Natural killer cell (primary cell): ENCODE results near the gene HSD17B3. TPM values are rescaled to one million over a fixed set of nuclear protein-coding genes. Genes with fewer than 3 reads are reported as not detected.

Experiments
- ATAC-seq, 3 donors: fragments of 150-1000 bp in 2 of 3; fragments of 200-7000 bp in 1 of 3; cut with Tn5 transposase; 1 replicate in 1 of 3; 2 replicates in 2 of 3; pipeline ENCODE4 v1.10.0; 2021; ENCODE audit warnings: mild to moderate bottlenecking in 2 of 3, moderate library complexity in 2 of 3
- DNase-seq, 2 donors: peaks; one replicate each; pipeline versions ENCODE4 v3.0.0 to v3.0.0-alpha.2; 2013 to 2021; ENCODE audit warnings: mixed read lengths in 1 of 2
- H3K27ac ChIP-seq: one replicate; pipeline ENCODE4 v1.5.1; 2013; ENCODE audit warnings: mild to moderate bottlenecking, low read length
- H3K27me3 ChIP-seq: one replicate; pipeline ENCODE4 v1.6.1; 2013; ENCODE audit warnings: low read length; ENCODE audit not compliant: control insufficient read depth, insufficient read depth
- H3K36me3 ChIP-seq: one replicate; pipeline ENCODE4 v1.6.1; 2013; ENCODE audit warnings: low read length; ENCODE audit not compliant: control insufficient read depth, insufficient read depth
- H3K4me1 ChIP-seq: one replicate; pipeline ENCODE4 v1.6.1; 2013; ENCODE audit warnings: low read length; ENCODE audit not compliant: control insufficient read depth, insufficient read depth
- H3K4me3 ChIP-seq: one replicate; pipeline ENCODE4 v1.5.1; 2013; ENCODE audit warnings: low read length
- H3K9me3 ChIP-seq: one replicate; pipeline ENCODE4 v1.6.1; 2013; ENCODE audit warnings: low read length; ENCODE audit not compliant: control insufficient read depth, insufficient read depth
- H3K27ac Mint-ChIP-seq, 2 donors: one replicate each; pipeline ENCODE4 v1.8.0; 2022; ENCODE audit warnings: mild to moderate bottlenecking in 2 of 2, mixed read lengths in 2 of 2, moderate library complexity in 1 of 2
- H3K27me3 Mint-ChIP-seq, 2 donors: one replicate each; pipeline ENCODE4 v1.8.0; 2022; ENCODE audit warnings: low read depth in 2 of 2, mixed read lengths in 2 of 2
- H3K36me3 Mint-ChIP-seq: one replicate; pipeline ENCODE4 v1.8.0; 2022; ENCODE audit warnings: mixed read lengths
- H3K4me1 Mint-ChIP-seq, 2 donors: one replicate each; pipeline ENCODE4 v1.8.0; 2022; ENCODE audit warnings: mixed read lengths in 2 of 2
- H3K4me3 Mint-ChIP-seq: one replicate; pipeline ENCODE4 v1.8.0; 2022; ENCODE audit warnings: mild to moderate bottlenecking, moderate library complexity, mixed read lengths
- H3K9me3 Mint-ChIP-seq, 2 donors: one replicate each; pipeline ENCODE4 v1.8.0; 2022; ENCODE audit warnings: mixed read lengths in 2 of 2
- WGBS: methylation state at CpG from one replicate; pipeline ENCODE4 v1.1.7; 2013; ENCODE audit warnings: missing lambda C conversion rate; ENCODE audit not compliant: insufficient coverage; 5-methylcytosine and 5-hydroxymethylcytosine counted together
- intact Hi-C: fragments of 100-400 bp; cut with micrococcal nuclease; formaldehyde crosslinking; loops from one replicate; pipeline ENCODE4 v1.14.2; 2022
- total RNA-seq, 4 donors: library from RNA; stranded (reverse); fragments of 120-200 nt in 1 of 4; gene quantifications; one replicate each; pipeline versions ENCODE4 v1.2.3 to v1.2.4, GENCODE V29; 2013 to 2022
- TF ChIP-seq, protein P1 (sequence below): fragments of 200-600 bp; IDR thresholded peaks from one replicate; pipeline ENCODE4 v1.8.0; 2022; ENCODE audit warnings: antibody characterized with exemption

HSD17B3 gene
- total RNA-seq, 3 donors from 2014 or later (not counting 1 experiment from before 2014, with no cell fraction given), result 0.68 to 0.96 (median 0.80) TPM

DNA sequence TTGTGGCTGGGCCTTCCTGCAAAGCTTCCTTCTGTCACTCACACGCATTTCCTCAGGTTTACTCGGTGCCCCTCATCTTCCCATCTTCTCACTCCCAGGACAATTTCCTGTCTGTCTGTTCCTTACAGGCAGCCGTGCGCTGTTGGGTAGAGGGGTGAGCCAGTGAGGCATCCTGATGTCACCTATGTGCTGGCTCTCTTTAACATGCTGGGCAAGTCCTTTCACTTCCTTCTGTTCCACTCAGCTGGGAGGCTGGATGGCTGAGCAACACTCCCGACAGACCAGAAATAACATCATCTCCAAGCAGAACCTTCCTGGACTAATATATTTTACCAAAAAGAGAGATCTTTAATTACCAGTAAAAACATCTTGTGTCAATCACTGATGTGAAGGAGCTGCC, 103.0 kb downstream of the HSD17B3 start:
- Mint-ChIP-seq H3K4me1 (peaks cover 11 to 18% of the 10 kb centered on the region in 2 donors), H3K4me3 (no peak overlapping the region), H3K9me3 (no peaks in the 10 kb centered on the region), H3K27ac (no peak overlapping the region), H3K27me3 (peaks cover 20 to 34% of the 10 kb centered on the region in 2 donors), H3K36me3 (no peaks in the 10 kb centered on the region)
- Histone ChIP-seq H3K36me3 (no peaks in the 10 kb centered on the region), H3K27me3 (no peaks in the 10 kb centered on the region), H3K4me1 (peaks cover 8% of the 10 kb centered on the region), H3K27ac (no peak overlapping the region), H3K4me3 (no peak overlapping the region), H3K9me3 (no peaks in the 10 kb centered on the region)
- TF ChIP-seq, protein P1, sequence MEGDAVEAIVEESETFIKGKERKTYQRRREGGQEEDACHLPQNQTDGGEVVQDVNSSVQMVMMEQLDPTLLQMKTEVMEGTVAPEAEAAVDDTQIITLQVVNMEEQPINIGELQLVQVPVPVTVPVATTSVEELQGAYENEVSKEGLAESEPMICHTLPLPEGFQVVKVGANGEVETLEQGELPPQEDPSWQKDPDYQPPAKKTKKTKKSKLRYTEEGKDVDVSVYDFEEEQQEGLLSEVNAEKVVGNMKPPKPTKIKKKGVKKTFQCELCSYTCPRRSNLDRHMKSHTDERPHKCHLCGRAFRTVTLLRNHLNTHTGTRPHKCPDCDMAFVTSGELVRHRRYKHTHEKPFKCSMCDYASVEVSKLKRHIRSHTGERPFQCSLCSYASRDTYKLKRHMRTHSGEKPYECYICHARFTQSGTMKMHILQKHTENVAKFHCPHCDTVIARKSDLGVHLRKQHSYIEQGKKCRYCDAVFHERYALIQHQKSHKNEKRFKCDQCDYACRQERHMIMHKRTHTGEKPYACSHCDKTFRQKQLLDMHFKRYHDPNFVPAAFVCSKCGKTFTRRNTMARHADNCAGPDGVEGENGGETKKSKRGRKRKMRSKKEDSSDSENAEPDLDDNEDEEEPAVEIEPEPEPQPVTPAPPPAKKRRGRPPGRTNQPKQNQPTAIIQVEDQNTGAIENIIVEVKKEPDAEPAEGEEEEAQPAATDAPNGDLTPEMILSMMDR, result no peak
- 50% methylated on average over 3 of the region's 5 CpGs for WGBS
- ATAC-seq (no peak), DNase-seq (no peak)
- intact Hi-C loops, result no loop called here

DNA sequence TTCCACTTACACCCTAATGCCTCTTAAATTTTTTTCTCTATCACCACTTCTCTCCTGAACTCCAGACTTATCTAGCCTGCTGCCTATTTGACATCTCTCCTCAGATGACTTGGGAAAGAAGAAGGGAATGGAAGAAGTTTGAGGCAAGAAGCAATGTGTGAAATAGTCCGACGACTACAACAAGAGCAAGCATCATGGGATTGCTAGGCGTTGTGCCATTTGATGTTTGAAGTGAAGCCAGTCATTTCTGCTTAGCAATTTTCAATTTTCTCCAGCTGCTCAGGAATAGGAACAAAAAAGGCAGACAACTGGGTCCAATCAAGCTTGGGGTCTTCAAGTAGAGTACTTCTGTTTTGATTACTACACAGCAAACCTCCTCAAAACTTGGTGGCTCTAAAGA, 106.4 kb downstream of the HSD17B3 start:
- ATAC-seq, result no peak
- 97% methylated on average over 3 of the region's 3 CpGs for WGBS
- H3K27ac Mint-ChIP-seq, result no peak overlapping the region
- Histone ChIP-seq H3K27ac (no peak overlapping the region), H3K4me1 (no peaks in the 10 kb centered on the region), H3K36me3 (no peaks in the 10 kb centered on the region), H3K27me3 (no peaks in the 10 kb centered on the region), H3K4me3 (no peak overlapping the region), H3K9me3 (no peaks in the 10 kb centered on the region)
- intact Hi-C loops, result no loop called here
- H3K27me3 Mint-ChIP-seq, result peaks cover 33 to 62% of the 10 kb centered on the region in 2 donors
- H3K4me1 Mint-ChIP-seq, result no peaks in the 10 kb centered on the region
- H3K4me3 Mint-ChIP-seq, result no peak overlapping the region
- TF ChIP-seq, protein P1, result no peak
- peaks cover 2 to 4% of the 10 kb centered on the region in 2 donors for H3K9me3 Mint-ChIP-seq
- no peak for DNase-seq
- peaks cover 14% of the 10 kb centered on the region for H3K36me3 Mint-ChIP-seq

GRCh38 chr9:96193236-96193755, 108.7 kb downstream of the HSD17B3 start:
- 82% methylated on average over 4 of the region's 5 CpGs for WGBS
- H3K9me3 ChIP-seq, result peaks cover 5% of the 10 kb centered on the region
- DNase-seq (no peak), ATAC-seq (no peak)
- Mint-ChIP-seq H3K4me3 (no peak overlapping the region), H3K27ac (no peak overlapping the region), H3K9me3 (peaks cover 2 to 4% of the 10 kb centered on the region in 2 donors), H3K4me1 (no peaks in the 10 kb centered on the region), H3K36me3 (peaks cover 15% of the 10 kb centered on the region), H3K27me3 (peaks cover 27 to 62% of the 10 kb centered on the region in 2 donors)
- intact Hi-C loops, result no loop called here
- H3K4me1 ChIP-seq, result no peaks in the 10 kb centered on the region
- H3K27me3 ChIP-seq, result no peaks in the 10 kb centered on the region
- H3K4me3 ChIP-seq, result no peak overlapping the region
- H3K27ac ChIP-seq, result no peak overlapping the region
- TF ChIP-seq, protein P1, result no peak
- no peaks in the 10 kb centered on the region for H3K36me3 ChIP-seq

DNA sequence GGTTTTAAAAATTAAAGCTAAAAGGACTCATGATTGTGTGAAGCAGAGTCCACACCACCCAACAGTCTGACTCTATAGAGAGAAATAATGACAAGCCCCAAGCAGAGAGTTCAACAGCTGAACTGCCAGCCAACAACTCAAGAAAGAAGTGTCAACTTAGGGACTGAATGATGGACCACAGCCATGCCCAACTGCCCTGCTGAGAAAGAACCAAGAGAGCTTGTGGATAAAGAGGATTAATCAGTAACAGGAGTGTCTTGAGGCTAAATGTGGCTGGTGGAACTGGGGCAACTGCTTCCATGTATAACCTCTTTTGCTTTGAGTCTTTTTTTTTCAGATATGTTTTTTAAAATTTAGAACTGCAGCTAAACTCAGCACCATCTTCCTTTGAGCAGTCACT, 109.3 kb downstream of the HSD17B3 start:
- H3K36me3 ChIP-seq, result no peaks in the 10 kb centered on the region
- H3K4me1 ChIP-seq, result no peaks in the 10 kb centered on the region
- H3K9me3 ChIP-seq, result peaks cover 5% of the 10 kb centered on the region
- TF ChIP-seq, protein P1, result no peak
- peaks cover 27 to 60% of the 10 kb centered on the region in 2 donors for H3K27me3 Mint-ChIP-seq
- H3K27ac ChIP-seq, result no peak overlapping the region
- no peak overlapping the region for H3K27ac Mint-ChIP-seq
- H3K36me3 Mint-ChIP-seq, result peaks cover 15% of the 10 kb centered on the region
- peaks cover 2 to 4% of the 10 kb centered on the region in 2 donors for H3K9me3 Mint-ChIP-seq
- H3K4me1 Mint-ChIP-seq, result no peaks in the 10 kb centered on the region
- no peak overlapping the region for H3K4me3 ChIP-seq
- intact Hi-C loops, result no loop called here
- no peak for ATAC-seq
- no peak for DNase-seq
- no peaks in the 10 kb centered on the region for H3K27me3 ChIP-seq
- no peak overlapping the region for H3K4me3 Mint-ChIP-seq
